ENCODE results near the gene SLC39A2.

- TF ChIP-seq MAX (IDR thresholded peaks at IDR 0.05) = no peak
- TF ChIP-seq CTCF (IDR thresholded peaks at IDR 0.05; ENCODE audit: low read depth, low read length, missing input control) = no peak
- TF ChIP-seq EGR1 (IDR thresholded peaks at IDR 0.05; ENCODE audit: low read depth in 2 of 2) = no peak
- TF ChIP-seq REST (IDR thresholded peaks at IDR 0.05) = no peak
- no peak for TF ChIP-seq RAD21 (IDR thresholded peaks at IDR 0.05)
- TF ChIP-seq SP1 (IDR thresholded peaks at IDR 0.05) = no peak
- TF ChIP-seq ATF3 (IDR thresholded peaks at IDR 0.05) = no peak
- TF ChIP-seq YY1 (IDR thresholded peaks at IDR 0.05) = no peak
- TF ChIP-seq ZBTB33 (IDR thresholded peaks at IDR 0.05) = no peak
- no peak for TF ChIP-seq RXRA (IDR thresholded peaks at IDR 0.05)
- no peak for TF ChIP-seq TAF1 (conservative IDR thresholded peaks at IDR 0.05)
- TF ChIP-seq GABPA (IDR thresholded peaks at IDR 0.05 in 1 of 2, conservative IDR thresholded peaks at IDR 0.05 in 1 of 2) = no peak
- TF ChIP-seq JUND (IDR thresholded peaks at IDR 0.05) = no peak
Measured at GRCh38 chr14:21019366-21019765, 20.3 kb downstream of the SLC39A2 start.

Data from liver (tissue), 3 donors.